ENCODE results near the gene ARID1A. TPM values are rescaled to one million over a fixed set of nuclear protein-coding genes. Genes with fewer than 3 reads are reported as not detected.
A peak's percentile ranks its signal among the peaks of the same experiment; 100 is the strongest.
"Not testable (repeated sequence)": the region's sequence is repeated elsewhere in the genome, so short reads cannot be mapped to it uniquely, and the experiment has no call there.

ARID1A gene
- total and polyA plus RNA-seq, 7 donors, result 7.2 to 47.1 (median 22.7) TPM

- Histone ChIP-seq H3K27me3 (no peaks in the 10 kb centered on the region), H3K9me3 (no peaks in the 10 kb centered on the region), H3K4me3 (no peak overlapping the region), H3K4me1 (peaks cover 0 to 90% (median 78%) of the 10 kb centered on the region in 4 donors), H3K27ac (peak overlapping the region in 2 of 4 donors; percentile 73 to 80), H3K36me3 (peaks cover 0 to 5% (median 0%) of the 10 kb centered on the region in 4 donors)
- TF ChIP-seq CTCF (IDR thresholded peaks at IDR 0.05) (no peak), EP300 (IDR thresholded peaks at IDR 0.05) (no peak), POLR2AphosphoS5 (IDR thresholded peaks at IDR 0.05) (no peak), POLR2A (IDR thresholded peaks at IDR 0.05) (no peak)
- 26 to 30% methylated on average over 1 of the region's 1 CpG for WGBS, 2 donors
- intact Hi-C loops (cut with DNase I), result loop anchor here (5.0 kb wide), 2 partner anchors 48 to 52 kb away; no protein-coding TSS in a partner anchor
- no peak for DNase-seq
Measured at GRCh38 chr1:26724926-26725325, 29.1 kb downstream of the ARID1A start.

- WGBS, 2 donors, result 88 to 92% methylated on average over 14 of the region's 14 CpGs
- H3K27ac ChIP-seq, result not testable (repeated sequence)
Measured at GRCh38 chr1:26725904-26726303, 30.1 kb downstream of the ARID1A start.

GRCh38 chr1:26726784-26727183, 31.0 kb downstream of the ARID1A start:
- intact Hi-C loops (cut with DNase I), result loop anchor here (5.0 kb wide), 1 partner anchor 51 kb away; no protein-coding TSS in a partner anchor
- Histone ChIP-seq H3K4me1 (peaks cover 0 to 71% (median 64%) of the 10 kb centered on the region in 4 donors), H3K9me3 (no peaks in the 10 kb centered on the region), H3K4me3 (no peak overlapping the region), H3K27ac (no peak overlapping the region), H3K27me3 (no peaks in the 10 kb centered on the region), H3K36me3 (peaks cover 6 to 23% (median 9%) of the 10 kb centered on the region in 4 donors)
- no peak for DNase-seq
- TF ChIP-seq POLR2A (IDR thresholded peaks at IDR 0.05) (no peak), CTCF (IDR thresholded peaks at IDR 0.05) (no peak), POLR2AphosphoS5 (IDR thresholded peaks at IDR 0.05) (no peak), EP300 (IDR thresholded peaks at IDR 0.05) (no peak)
- 98% methylated on average over 1 of the region's 1 CpG for WGBS, 2 donors

More at GRCh38 chr1:26725904-26726303, 30.1 kb downstream of the ARID1A start:
- not testable (repeated sequence) for H3K4me3 ChIP-seq, H3K27me3 ChIP-seq, DNase-seq, H3K9me3 ChIP-seq
- peaks cover 0 to 80% (median 70%) of the 10 kb centered on the region in 4 donors for H3K4me1 ChIP-seq
- intact Hi-C loops (cut with DNase I), result loop anchor here (5.0 kb wide), 1 partner anchor 51 kb away; no protein-coding TSS in a partner anchor
- peaks cover 0 to 15% (median 3%) of the 10 kb centered on the region in 4 donors for H3K36me3 ChIP-seq

- Histone ChIP-seq H3K4me1 (peaks cover 0 to 64% (median 57%) of the 10 kb centered on the region in 4 donors), H3K4me3 (no peak overlapping the region), H3K9me3 (no peaks in the 10 kb centered on the region), H3K27ac (no peak overlapping the region), H3K27me3 (no peaks in the 10 kb centered on the region), H3K36me3 (peaks cover 7 to 30% (median 13%) of the 10 kb centered on the region in 4 donors)
- no peak for DNase-seq
- TF ChIP-seq EP300 (IDR thresholded peaks at IDR 0.05) (no peak), POLR2A (IDR thresholded peaks at IDR 0.05) (no peak), POLR2AphosphoS5 (IDR thresholded peaks at IDR 0.05) (no peak), CTCF (IDR thresholded peaks at IDR 0.05) (no peak)
- intact Hi-C loops (cut with DNase I), result loop anchor here (5.0 kb wide), 1 partner anchor 50 kb away; no protein-coding TSS in a partner anchor
Measured at GRCh38 chr1:26727476-26727875, 31.7 kb downstream of the ARID1A start.

GRCh38 chr1:26728645-26729044, 32.8 kb downstream of the ARID1A start:
- TF ChIP-seq POLR2AphosphoS5 (IDR thresholded peaks at IDR 0.05), result no peak
- peaks cover 0 to 58% (median 50%) of the 10 kb centered on the region in 4 donors for H3K4me1 ChIP-seq
- no peaks in the 10 kb centered on the region for H3K9me3 ChIP-seq
- H3K27ac ChIP-seq, result no peak overlapping the region
- H3K4me3 ChIP-seq, result no peak overlapping the region
- H3K36me3 ChIP-seq, result peaks cover 7 to 42% (median 24%) of the 10 kb centered on the region in 4 donors
- WGBS, 2 donors, result 93 to 98% methylated on average over 1 of the region's 1 CpG
- intact Hi-C loops (cut with DNase I), result loop anchor here (5.0 kb wide), 1 partner anchor 49 kb away; no protein-coding TSS in a partner anchor
- H3K27me3 ChIP-seq, result no peaks in the 10 kb centered on the region
- DNase-seq, result no peak

GRCh38 chr1:26729633-26730032, 33.8 kb downstream of the ARID1A start:
- Histone ChIP-seq H3K9me3 (no peaks in the 10 kb centered on the region), H3K4me1 (peaks cover 0 to 55% (median 50%) of the 10 kb centered on the region in 4 donors), H3K4me3 (no peak overlapping the region), H3K36me3 (peaks cover 7 to 52% (median 30%) of the 10 kb centered on the region in 4 donors), H3K27me3 (no peaks in the 10 kb centered on the region), H3K27ac (no peak overlapping the region)
- DNase-seq, result no peak
- TF ChIP-seq EP300 (IDR thresholded peaks at IDR 0.05) (no peak), CTCF (IDR thresholded peaks at IDR 0.05) (no peak), POLR2AphosphoS5 (IDR thresholded peaks at IDR 0.05) (no peak), POLR2A (IDR thresholded peaks at IDR 0.05) (no peak)
- intact Hi-C loops (cut with DNase I), result loop anchor here (5.0 kb wide), 1 partner anchor 48 kb away; no protein-coding TSS in a partner anchor
- 96 to 98% methylated on average over 12 of the region's 12 CpGs for WGBS, 2 donors

Measured in sigmoid colon (tissue), 7 donors.